Measurements from ENCODE around the gene BCL7C.
"Not testable (repeated sequence)": the region's sequence is repeated elsewhere in the genome, so short reads cannot be mapped to it uniquely, and the experiment has no call there.

BCL7C gene

GRCh38 chr16:30893744-30894539, at the start of gene BCL7C:
BCL7C (minus strand) TSS chr16:30894077; CDS start chr16:30893944, 133 bp downstream.
- peaks cover 37 to 51% (median 47%) of the 10 kb centered on the region in 10 experiments for H3K4me1 ChIP-seq
- H4K20me1 ChIP-seq, result peaks cover 0 to 16% (median 0%) of the 10 kb centered on the region in 11 experiments; a peak in 3 of 22 replicates
- H3K4me3 ChIP-seq, result peak within 1 kb of the TSS; percentile 71 to 89 (median 78)
- H3K36me3 ChIP-seq, result peaks cover 27 to 38% (median 31%) of the 10 kb centered on the region in 11 experiments
- H3K9me3 ChIP-seq (replicated peaks in 1 of 11), result no peaks in the 10 kb centered on the region
- peak within 1 kb of the TSS; percentile 80 to 100 (median 99) for H3K4me2 ChIP-seq
- H3K9ac ChIP-seq, result peak within 1 kb of the TSS; percentile 88 to 94 (median 92)
- peak within 1 kb of the TSS; percentile 82 to 90 (median 88) for H3K27ac ChIP-seq
- H3K27me3 ChIP-seq, result no peaks in the 10 kb centered on the region
- no peak for TF ChIP-seq Cebpa-rat (IDR thresholded peaks at IDR 0.05)

GRCh38 chr16:30942426-30942806, 48.5 kb upstream of the BCL7C start:
- no peaks in the 10 kb centered on the region for H3K9me3 ChIP-seq (replicated peaks in 1 of 11)
- H3K9ac ChIP-seq, result peak overlapping the region in 9 of 11 experiments; percentile 10 to 81 (median 36); a peak in 8 of 22 replicates
- peaks cover 0 to 47% (median 25%) of the 10 kb centered on the region in 11 experiments; a peak in 15 of 22 replicates for H4K20me1 ChIP-seq
- peak overlapping the region; percentile 77 to 95 (median 87) for H3K4me2 ChIP-seq
- no peaks in the 10 kb centered on the region for H3K27me3 ChIP-seq
- H3K4me1 ChIP-seq, result peaks cover 52 to 56% (median 54%) of the 10 kb centered on the region in 10 experiments
- H3K27ac ChIP-seq, result peak overlapping the region in 6 of 11 experiments; percentile 10 to 91 (median 65); a peak in 7 of 22 replicates
- H3K4me3 ChIP-seq, result 0 out of 20 replicates have a peak overlapping the region, but pooled peaks of 1 of the 10 experiments have one; percentile 14
- H3K36me3 ChIP-seq, result peaks cover 48 to 86% (median 75%) of the 10 kb centered on the region in 11 experiments
- TF ChIP-seq Cebpa-rat (IDR thresholded peaks at IDR 0.05), result no peak

GRCh38 chr16:30941600-30942425, 47.9 kb upstream of the BCL7C start:
- Histone ChIP-seq H3K9ac (peak overlapping the region; percentile 36 to 81 (median 67); a peak in 18 of 22 replicates), H3K27ac (peak overlapping the region in 10 of 11 experiments; percentile 51 to 91 (median 84); a peak in 15 of 22 replicates), H4K20me1 (peaks cover 0 to 45% (median 26%) of the 10 kb centered on the region in 11 experiments; a peak in 15 of 22 replicates), H3K4me2 (peak overlapping the region; percentile 77 to 95 (median 87)), H3K9me3 (replicated peaks in 1 of 11) (no peaks in the 10 kb centered on the region), H3K36me3 (peaks cover 45 to 86% (median 71%) of the 10 kb centered on the region in 11 experiments), H3K4me3 (0 out of 20 replicates have a peak overlapping the region, but pooled peaks of 1 of the 10 experiments have one; percentile 14), H3K27me3 (no peaks in the 10 kb centered on the region), H3K4me1 (peaks cover 59 to 62% (median 60%) of the 10 kb centered on the region in 10 experiments)
- no peak for TF ChIP-seq Cebpa-rat (IDR thresholded peaks at IDR 0.05)

DNA sequence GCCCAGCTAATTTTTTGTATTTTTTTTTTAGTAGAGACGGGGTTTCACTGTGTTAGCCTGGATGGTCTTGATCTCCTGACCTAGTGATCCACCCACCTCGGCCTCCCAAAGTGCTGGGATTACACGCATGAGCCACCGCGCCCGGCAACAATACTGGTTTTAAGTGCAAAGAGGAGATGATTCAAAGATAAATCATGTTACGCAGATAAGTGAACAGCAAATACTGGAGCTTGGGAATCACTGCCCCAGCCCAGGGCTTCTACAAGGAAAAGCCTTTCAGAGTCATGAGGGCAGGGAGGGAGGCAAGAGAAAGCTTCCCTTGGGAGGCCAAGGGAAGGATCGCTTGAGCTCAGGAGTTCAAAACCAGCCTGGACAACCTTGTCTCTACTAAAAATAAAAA, 45.7 kb upstream of the BCL7C start:
- peaks cover 0 to 55% (median 25%) of the 10 kb centered on the region in 11 experiments; a peak in 16 of 22 replicates for H4K20me1 ChIP-seq
- H3K9me3 ChIP-seq (replicated peaks in 1 of 11); H3K4me3 ChIP-seq; H3K27me3 ChIP-seq: not testable (repeated sequence)
- peak overlapping the region in 10 of 11 experiments; percentile 51 to 91 (median 84); a peak in 19 of 22 replicates for H3K27ac ChIP-seq
- H3K9ac ChIP-seq, result peak overlapping the region; percentile 5 to 81 (median 67); a peak in 16 of 22 replicates
- H3K4me2 ChIP-seq, result peak overlapping the region; percentile 77 to 95 (median 87)
- H3K36me3 ChIP-seq, result peaks cover 36 to 86% (median 64%) of the 10 kb centered on the region in 11 experiments
- H3K4me1 ChIP-seq, result peaks cover 76 to 84% (median 81%) of the 10 kb centered on the region in 10 experiments

DNA sequence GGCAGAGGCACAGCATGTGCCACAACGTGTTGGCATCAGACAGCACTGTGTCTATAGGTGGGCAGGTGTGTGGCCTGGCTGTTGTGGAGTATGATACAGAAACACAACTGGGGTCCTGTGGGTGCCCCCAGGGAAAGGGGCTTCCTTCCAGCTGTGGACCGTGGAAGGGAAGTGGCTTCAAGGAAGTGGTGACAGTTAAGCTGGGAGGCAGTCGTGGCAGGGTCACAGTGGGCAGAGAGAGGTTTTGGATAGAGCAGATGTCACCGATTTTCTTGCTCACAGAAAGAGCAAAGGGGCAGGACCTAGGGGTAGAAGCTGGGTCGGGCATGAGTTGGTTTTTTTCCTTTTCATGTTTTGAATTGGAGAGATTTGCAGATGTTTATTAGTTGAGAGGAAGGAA, 43.8 kb upstream of the BCL7C start:
- no peak for TF ChIP-seq Cebpa-rat (IDR thresholded peaks at IDR 0.05)
- peaks cover 0 to 48% (median 18%) of the 10 kb centered on the region in 11 experiments; a peak in 16 of 22 replicates for H4K20me1 ChIP-seq
- H3K27me3 ChIP-seq, result no peaks in the 10 kb centered on the region
- peak overlapping the region; percentile 77 to 95 (median 87) for H3K4me2 ChIP-seq
- H3K4me3 ChIP-seq, result peak overlapping the region in 8 of 10 experiments; percentile 3 to 42 (median 30); a peak in 9 of 20 replicates
- H3K36me3 ChIP-seq, result peaks cover 32 to 86% (median 63%) of the 10 kb centered on the region in 11 experiments
- peak overlapping the region; percentile 42 to 91 (median 83); a peak in 21 of 22 replicates for H3K27ac ChIP-seq
- H3K4me1 ChIP-seq, result peaks cover 86 to 95% (median 92%) of the 10 kb centered on the region in 10 experiments
- peak overlapping the region; percentile 53 to 81 (median 72) for H3K9ac ChIP-seq
- H3K9me3 ChIP-seq (replicated peaks in 1 of 11), result no peaks in the 10 kb centered on the region

- peaks cover 0 to 63% (median 26%) of the 10 kb centered on the region in 11 experiments; a peak in 15 of 22 replicates for H4K20me1 ChIP-seq
- H3K27me3 ChIP-seq, result no peaks in the 10 kb centered on the region
- no peak for TF ChIP-seq Cebpa-rat (IDR thresholded peaks at IDR 0.05)
- peak overlapping the region in 10 of 11 experiments; percentile 34 to 62 (median 44); a peak in 19 of 22 replicates for H3K27ac ChIP-seq
- H3K9ac ChIP-seq, result peak overlapping the region; percentile 9 to 65 (median 29); a peak in 17 of 22 replicates
- no peak overlapping the region; a peak in 1 of 20 replicates for H3K4me3 ChIP-seq
- peaks cover 46 to 86% (median 67%) of the 10 kb centered on the region in 11 experiments for H3K36me3 ChIP-seq
- H3K4me1 ChIP-seq, result peaks cover 59 to 68% (median 65%) of the 10 kb centered on the region in 10 experiments
- no peaks in the 10 kb centered on the region for H3K9me3 ChIP-seq (replicated peaks in 1 of 11)
- H3K4me2 ChIP-seq, result peak overlapping the region; percentile 51 to 92 (median 74)
Measured at GRCh38 chr16:30934827-30935557, 41.1 kb upstream of the BCL7C start.

GRCh38 chr16:30931068-30931650, 37.3 kb upstream of the BCL7C start:
- Histone ChIP-seq H3K36me3 (peaks cover 75 to 97% (median 89%) of the 10 kb centered on the region in 11 experiments), H3K4me3 (no peak overlapping the region), H3K4me1 (peaks cover 40 to 50% (median 45%) of the 10 kb centered on the region in 10 experiments), H3K9me3 (replicated peaks in 1 of 11) (no peaks in the 10 kb centered on the region), H3K4me2 (no peak overlapping the region), H4K20me1 (peaks cover 0 to 78% (median 53%) of the 10 kb centered on the region in 11 experiments; a peak in 16 of 22 replicates), H3K9ac (peak overlapping the region in 4 of 11 experiments; percentile 2 to 23 (median 9); a peak in 2 of 22 replicates), H3K27me3 (no peaks in the 10 kb centered on the region), H3K27ac (0 out of 22 replicates have a peak overlapping the region, but pooled peaks of 1 of the 11 experiments have one; percentile 25)
- TF ChIP-seq Cebpa-rat (IDR thresholded peaks at IDR 0.05), result no peak
